ENCODE measurements around the gene ANKDD1B. TPM values are rescaled to one million over a fixed set of nuclear protein-coding genes. Genes with fewer than 3 reads are reported as not detected.
"Not testable (repeated sequence)": the region's sequence is repeated elsewhere in the genome, so short reads cannot be mapped to it uniquely, and the experiment has no call there.

Gene ANKDD1B
- 0.64 TPM for total RNA-seq
- long read RNA-seq = 0 reads

DNA sequence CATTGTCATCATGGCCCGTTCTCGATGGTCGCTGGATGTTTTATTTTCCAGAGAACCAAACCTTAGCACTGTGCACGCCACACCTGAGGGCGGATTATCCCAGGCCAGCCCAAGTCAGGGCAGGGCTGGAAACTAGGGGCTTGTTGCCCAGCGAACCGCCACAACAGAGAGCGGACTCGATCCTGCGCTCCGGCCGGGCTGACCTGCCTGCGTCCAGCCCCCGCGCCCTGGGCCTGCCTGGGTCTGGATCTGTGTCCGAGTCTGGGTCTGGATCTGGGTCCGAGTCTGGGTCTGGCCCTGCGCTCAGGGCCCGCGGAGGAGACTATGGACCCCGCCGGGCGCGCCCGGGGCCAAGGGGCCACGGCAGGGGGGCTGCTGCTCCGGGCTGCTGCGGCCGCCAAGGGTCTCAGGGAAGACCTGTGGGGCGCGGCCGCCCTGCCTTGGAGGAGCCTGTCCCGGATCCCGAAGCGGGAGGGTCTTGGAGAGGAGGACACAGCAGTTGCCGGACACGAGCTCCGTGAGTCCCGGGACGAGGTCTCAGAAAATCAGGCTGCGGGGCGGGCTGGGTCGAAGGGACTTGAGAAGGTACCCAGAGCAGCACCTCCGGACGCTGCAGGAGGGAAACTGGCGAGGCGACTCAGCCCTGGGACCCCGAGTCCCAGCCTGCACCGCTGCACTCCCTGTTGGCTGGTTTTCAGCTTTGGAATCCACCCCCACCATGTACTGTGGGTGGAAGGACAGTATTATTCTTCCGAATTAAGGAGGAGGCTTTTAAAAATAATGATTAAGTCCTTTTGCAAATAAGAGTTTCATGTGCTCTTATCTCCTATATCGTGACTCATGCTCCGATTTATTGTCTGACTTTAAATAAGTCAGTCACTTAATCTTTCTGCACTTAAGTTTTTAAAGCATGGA is at the start of gene ANKDD1B:
Gene ANKDD1B (plus strand): TSS at position 143 of the 915 bp plus-strand sequence. CDS start 182 bp downstream, at position 325.
- DNase-seq (ENCODE audit: low spot score) = no peak

DNA sequence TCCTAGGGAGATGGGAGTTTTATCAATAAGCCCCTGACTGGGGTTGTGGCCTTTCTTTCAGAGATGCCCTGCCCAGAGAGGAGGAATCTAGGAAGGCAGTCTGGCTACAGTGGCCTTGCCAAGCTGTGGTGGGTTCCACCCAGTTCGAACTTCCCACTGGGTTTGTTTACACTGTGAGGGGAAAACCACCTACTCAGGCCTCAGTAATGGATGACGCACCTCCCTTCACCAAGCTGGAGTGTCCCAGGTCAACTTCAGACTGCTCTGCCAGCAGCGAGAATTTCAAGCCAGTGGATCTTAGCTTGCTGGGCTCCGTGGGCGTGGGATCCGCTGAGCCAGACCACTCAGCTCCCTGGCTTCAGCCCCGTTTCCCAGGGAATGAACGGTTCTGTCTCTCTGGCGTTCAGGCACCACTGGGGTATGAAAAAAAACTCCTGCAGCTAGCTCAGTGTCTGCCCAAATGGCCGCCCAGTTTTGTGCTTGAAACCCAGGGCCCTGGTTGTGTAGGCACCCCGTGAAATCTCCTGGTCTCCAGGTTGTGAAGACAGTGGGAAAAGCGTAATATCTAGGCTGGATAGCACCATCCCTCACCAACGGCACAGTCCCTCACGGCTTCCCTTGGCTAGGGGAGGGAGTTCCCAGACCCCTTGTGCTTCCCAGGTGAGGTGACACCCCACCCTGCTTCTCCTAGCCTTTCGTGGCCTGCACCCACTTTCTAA is 45.1 kb upstream of the ANKDD1B start:
- not testable (repeated sequence) for DNase-seq (ENCODE audit: low spot score)

DNA sequence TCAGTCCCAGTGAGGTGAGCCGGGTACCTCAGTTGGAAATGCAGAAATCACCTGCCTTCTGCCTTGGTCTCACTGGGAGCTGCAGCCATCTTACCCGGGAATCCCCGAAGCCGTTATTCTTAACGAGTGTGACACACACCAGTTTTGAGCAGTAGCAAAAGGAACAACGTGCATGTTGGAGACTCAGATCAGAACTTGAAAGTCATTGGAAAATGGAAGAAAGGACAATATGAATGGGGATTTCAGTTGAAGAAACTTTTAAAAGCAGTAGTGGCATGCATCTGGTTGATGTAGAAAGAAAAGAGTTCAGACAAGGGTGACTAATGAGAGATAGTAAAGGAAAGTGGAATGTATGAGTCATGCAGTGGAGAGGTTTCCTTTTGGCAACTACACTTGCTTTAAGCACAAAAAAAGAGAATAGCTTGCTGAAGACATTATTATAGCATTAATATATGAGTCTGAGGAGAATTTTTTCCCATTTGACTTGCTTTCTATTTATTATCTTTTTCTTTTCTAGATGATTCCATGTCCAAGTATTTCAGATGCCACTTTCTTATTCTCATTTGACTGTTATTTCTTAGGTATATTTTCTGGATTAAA is 44.4 kb upstream of the ANKDD1B start:
- no peak for DNase-seq (ENCODE audit: low spot score)

DNA sequence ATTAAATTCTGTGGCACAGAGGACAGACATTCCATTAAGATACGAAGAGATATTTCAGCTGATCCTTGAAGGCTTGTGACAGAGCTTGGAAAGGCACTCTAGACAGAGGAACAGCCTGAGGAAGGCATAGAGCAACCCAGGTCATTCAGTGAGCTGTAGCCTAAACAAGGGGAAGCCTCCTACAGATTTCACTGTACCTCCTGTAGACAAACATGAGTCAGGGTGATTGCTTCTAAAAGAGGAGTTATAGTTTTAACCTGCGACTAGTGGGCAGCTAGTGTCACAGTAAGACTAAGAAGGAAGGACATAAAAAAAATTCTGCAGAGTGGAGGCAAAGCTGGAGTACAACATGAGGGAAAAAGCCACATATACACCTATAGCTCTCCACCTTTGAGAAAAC is 43.5 kb upstream of the ANKDD1B start:
- no peak for DNase-seq (ENCODE audit: low spot score)

DNA sequence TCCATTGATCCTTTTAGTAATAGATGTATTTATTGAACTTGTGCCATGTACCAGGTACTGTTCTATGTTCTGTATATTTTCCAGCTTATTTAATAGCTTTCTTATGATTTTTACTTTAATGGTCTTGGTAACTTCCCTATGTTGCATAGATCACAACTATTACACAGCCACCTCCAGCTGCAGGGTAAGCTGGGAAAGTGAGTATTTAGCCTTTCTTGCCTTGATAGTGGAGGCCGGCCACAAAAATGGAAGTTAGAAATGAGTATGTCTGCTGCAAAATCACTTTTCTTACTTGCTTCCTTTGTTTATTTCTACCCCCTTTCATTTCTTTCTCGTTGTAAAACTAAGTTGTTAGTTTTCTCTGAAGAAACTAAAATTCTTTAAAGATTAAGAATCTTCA is 43.1 kb upstream of the ANKDD1B start:
- no peak for DNase-seq (ENCODE audit: low spot score)

DNA sequence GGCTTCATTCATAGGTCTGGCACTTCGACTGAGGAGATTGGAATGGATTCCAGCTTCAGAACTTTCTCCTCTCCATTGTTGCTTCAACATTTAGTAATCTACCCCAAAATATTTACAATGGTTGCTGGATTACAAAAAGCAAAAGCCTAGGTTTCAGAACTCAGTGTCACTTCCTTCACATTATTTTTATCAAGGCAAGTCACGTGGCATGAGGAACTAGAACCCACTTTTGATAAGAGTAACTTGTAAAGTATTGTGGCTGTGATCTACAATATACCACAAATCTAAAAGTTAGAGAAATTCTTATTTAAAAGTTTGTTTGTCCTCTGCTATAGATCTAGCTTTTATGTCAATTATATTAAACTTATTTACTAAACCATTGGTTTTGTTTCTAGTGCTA is 39.7 kb upstream of the ANKDD1B start:
- no peak for DNase-seq (ENCODE audit: low spot score)

DNA sequence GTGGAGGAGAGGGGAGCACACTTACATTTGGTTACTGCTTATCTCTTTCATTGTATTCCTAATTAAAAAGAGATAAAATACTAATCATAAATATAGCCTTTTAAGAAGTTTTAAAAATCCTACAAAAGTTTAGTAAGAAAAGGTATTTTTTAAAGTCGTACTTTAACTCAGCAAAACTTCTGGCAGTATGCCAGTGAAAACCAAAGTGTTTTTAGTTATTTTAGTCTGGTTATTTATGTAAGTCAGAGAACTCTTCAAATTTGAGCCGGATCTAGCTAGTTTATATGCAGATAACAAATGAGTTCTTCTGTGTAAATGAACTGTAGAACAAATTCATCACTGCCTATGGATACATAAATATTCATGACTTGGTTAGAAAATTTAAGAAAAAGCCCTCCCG is 36.5 kb upstream of the ANKDD1B start:
- no peak for DNase-seq (ENCODE audit: low spot score)

DNA sequence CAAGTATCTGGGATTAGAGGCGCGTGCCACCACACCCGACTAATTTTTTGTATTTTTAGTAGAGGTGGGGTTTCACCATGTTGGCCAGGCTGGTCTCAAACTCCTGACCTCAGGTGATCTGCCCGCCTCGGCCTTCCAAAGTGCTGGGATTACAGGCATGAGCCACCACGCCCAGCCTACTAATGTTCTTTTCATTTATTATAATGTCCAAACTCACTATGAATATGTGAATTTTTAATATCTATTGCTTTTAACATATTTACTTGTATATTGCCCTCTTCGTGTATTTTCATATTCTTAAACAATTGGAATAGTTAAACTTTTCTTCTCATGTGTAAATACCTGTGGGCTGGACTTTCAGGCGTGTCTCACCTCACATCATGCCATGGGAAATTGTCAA is 33.0 kb upstream of the ANKDD1B start:
- DNase-seq (ENCODE audit: low spot score) = not testable (repeated sequence)

DNA sequence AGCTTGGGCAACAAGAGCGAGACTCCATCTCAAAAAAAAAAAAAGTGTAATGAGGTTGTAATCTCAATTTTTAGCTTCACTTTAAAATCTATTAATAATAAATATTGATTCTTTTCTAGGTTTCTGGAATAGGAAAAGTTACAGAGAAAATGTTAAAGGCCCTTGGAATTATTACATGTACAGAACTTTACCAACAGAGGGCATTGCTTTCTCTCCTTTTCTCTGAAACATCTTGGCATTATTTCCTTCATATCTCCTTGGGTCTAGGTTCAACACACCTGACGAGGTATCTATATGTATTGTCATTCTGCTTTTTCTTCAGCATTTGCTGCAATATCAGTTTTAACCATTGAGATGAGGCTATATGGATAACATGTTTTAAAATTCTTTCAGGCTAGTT is 26.6 kb upstream of the ANKDD1B start:
- no peak for DNase-seq (ENCODE audit: low spot score)

DNA sequence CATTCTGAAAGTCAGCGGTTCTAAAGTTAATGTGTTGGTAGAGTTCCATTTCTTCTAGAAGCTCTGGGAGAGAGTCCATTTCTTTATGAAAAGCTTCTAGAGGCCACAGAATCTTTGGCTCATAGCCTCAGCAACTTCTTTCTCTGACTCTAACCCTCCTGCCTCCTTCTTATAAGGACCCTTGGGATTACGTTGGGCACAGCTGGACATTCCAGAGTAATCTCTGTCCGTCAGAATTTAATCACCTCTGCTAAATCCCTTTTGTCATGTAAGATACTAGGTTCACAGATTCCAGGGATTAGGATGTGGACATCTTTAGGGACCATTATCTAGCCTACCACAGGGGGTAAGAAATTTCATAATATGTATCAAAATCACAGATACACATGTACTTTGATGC is 22.6 kb upstream of the ANKDD1B start:
- no peak for DNase-seq (ENCODE audit: low spot score)

DNA sequence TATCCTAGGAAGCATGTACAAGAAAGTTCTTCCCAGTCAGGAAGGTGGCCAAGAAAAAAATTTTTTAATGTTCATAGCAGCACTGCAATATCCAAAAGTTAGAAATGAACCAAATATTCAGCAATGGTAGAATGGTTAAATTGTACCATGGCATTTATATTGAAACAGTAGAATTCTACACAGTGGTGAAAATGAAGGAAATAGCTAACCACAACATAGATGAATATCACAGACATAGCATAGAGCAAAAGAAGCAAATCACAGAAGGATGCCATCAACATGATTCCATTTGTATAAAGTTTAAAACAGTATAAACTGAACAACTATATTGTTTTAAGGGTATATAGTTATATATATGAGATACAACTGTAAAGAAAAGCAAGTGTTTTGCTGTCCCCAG is 10.7 kb upstream of the ANKDD1B start:
- DNase-seq (ENCODE audit: low spot score) = no peak

DNA sequence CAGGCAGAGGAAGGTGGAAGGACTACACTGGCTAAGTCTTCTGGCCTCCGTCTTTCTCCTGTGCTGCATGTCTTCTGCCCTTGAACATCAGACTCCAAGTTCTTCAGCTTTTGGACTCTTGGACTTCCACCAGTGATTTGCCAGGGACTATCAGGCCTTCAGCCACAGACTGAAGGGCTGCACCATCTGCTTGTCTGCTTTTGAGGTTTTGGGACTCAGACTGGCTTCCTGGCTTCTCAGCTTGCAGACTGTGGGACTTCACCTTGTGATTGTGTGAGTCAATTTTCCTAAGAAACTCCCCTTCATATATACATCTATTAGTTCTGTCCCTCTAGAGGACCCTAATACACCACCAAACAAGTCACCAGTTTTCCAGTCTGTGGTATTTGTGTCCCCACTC is 9.7 kb upstream of the ANKDD1B start:
- no peak for DNase-seq (ENCODE audit: low spot score)

DNA sequence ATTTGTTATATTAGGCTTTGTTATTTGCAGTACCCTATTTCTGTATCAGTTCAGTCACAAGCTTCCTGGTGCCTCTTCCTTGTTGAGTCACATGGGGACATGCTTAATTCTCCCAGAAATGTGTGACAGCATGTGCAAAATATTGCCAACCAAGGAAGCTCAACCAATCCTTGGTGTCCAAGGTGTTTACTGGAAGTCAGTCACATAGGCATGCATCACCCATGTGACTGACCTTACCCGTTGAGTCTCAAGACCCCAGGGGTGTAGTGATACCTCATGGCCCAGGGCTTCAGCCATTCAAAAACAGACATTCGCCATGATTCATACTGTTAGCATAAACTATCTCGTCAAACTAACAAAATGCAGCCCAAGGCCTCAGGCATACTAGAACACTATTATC is 9.3 kb upstream of the ANKDD1B start:
- DNase-seq (ENCODE audit: low spot score) = no peak

DNA sequence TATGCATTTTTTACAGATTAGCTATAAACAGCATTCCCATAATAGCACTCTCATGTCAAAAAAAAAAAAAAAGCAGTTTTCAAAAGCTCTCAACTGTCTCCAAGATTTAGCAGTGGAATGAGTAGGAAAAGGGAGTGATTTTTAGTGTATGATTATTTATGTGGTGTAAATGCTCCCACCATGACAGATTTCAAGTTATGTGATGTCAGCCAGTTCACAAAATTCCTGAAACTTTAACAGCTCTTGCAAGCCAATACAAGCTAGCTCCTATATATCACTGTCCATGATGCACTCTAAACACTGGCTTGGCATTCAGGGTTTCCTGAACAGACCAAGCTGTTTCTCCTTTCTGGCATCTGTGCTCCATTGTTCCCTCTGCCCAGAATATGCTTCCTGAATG is 7.9 kb upstream of the ANKDD1B start:
- DNase-seq (ENCODE audit: low spot score) = no peak

DNA sequence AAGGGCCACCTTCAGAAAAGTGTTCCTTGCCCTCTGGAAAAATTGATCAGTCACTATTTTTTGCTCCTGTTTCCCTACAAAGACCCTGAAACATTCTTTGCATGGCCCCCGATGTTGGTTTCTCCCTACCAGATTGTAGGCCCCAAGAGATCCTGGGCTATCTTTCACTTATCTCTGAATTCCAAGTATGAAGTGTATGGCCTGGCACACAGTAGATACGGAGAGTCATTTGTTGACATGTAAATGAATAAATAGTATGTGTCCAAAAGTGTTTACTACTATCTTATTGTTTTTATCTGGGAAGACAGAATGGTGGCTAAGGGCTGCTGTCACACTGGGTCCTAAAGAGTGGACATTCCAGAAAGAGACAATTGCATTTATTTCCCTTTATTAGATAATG is 7.4 kb upstream of the ANKDD1B start:
- no peak for DNase-seq (ENCODE audit: low spot score)

DNA sequence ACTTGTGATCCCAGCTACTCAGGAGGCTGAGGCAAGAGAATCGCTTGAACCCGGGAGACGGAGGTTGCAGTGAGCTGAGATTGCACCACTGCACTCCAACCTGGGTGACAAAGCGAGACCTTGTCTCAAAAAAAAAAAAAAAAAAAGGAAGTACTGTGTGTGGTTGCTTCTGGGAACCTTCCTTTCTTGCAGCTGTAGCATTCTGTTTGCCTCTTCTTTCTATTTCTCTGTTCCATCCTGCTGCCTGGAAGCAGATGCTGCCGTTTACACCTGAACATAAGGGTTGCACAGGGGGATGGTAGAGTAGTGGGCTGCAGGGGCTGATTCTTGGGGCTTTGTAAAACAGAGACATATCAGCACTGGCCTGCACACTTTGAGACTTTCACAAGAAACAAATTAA is 3.9 kb upstream of the ANKDD1B start:
- DNase-seq (ENCODE audit: low spot score) = not testable (repeated sequence)

DNA sequence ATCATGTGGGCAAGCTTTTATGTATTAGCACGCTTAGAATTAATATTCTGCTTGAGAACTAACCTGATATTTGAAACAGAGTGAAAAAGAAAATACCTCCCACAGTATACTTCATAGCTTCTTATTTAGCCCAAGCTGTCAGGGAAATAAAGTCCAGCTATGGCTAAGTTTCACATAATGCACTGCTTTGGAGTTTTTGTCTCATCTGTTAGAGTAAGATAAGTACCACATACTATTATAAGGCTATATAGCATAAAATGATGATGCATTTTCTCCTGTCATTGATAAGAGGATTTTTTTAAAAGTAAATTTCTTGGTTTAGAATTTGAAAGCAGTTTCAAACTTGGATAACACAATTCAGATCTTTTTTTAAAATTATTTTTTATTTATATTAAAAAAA is 2.4 kb upstream of the ANKDD1B start:
- no peak for DNase-seq (ENCODE audit: low spot score)

DNA sequence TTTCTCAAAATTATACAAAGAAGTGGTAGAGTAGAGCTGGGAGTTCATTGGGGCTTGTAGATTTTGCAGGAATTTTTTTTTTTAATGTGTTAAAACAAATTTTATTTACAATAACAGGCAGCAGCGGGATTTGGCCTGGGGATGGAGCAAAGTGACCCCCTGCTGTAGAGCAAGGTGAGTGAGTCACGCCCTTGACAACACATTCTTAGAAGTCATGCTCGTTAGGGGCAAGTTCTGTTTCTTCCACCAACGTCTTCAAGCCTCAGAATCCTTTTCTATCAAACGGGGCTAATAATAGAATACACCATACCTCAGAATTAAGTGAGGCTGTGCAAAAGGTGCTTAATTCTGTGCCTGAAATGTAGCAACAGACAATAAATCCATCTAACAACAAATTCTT is 1.1 kb upstream of the ANKDD1B start:
- no peak for DNase-seq (ENCODE audit: low spot score)

DNA sequence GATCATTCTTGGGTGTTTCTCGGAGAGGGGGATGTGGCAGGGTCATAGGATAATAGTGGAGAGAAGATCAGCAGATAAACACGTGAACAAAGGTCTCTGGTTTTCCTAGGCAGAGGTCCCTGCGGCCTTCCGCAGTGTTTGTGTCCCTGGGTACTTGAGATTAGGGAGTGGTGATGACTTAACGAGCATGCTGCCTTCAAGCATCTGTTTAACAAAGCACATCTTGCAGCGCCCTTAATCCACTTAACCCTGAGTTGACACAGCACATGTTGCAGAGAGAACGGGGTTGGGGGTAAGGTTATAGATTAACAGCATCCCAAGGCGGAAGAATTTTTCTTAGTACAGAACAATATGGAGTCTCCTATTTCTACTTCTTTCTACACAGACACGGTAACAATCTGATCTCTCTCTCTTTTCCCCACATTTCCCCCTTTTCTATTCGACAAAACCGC is 368 bp upstream of the ANKDD1B start:
- not testable (repeated sequence) for DNase-seq (ENCODE audit: low spot score)

DNA sequence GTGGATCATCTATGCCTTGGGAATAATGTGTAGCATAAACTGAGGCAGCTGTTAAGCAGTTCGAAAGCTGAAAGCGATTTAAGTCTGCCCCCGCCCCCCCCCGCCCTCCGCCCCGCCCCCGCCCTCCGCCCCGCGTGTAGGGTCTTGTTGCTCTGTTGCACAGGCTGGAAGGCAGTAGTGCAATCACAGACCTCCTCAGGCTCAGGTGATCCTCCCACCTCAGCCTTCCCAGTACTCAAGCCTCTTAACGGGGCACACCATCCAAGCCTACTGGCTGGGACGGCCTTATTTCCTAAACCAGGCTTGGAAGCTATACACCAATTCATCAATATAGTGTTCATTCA is 945 bp downstream of the ANKDD1B start:
- no peak for DNase-seq (ENCODE audit: low spot score)

DNA sequence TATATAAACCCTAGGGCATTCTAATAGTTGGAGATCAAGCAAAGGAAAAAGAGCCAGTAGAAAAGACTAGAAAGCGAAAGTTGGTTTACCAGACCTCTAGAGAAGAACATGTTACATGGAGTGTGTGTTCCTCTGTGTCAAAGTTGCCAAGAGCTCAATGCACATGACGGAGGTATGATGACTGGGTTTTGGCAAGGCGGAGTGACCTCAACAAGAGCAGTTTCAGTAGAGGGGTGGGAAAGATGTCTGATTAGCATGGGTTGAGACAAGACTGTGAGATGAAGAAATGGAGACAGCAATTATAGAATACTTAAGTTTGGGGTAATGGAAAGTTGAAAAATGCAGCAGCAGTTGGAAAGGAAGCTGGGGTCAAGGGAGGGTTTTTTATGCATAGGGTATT is 1.6 kb downstream of the ANKDD1B start:
- DNase-seq (ENCODE audit: low spot score) = no peak

DNA sequence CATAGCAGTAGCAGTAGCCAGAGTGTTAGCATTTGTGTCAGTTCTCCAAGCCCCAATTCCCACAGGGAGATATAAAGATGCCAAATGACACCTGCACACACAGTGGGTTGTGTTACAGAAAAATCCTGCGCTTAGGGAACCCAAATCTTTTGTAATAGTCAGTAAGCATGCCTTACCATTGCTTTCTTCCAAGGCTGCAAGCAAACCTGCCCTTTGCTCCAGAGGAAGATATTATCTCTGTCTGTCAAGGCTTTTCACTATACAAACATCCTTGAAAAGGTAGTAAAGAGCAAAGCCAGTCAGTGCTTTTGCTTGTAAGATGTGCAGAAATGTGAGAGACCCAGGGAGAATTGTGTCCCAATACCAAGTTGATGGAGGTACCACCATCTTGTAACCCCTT is 2.9 kb downstream of the ANKDD1B start:
- no peak for DNase-seq (ENCODE audit: low spot score)
